GDM1 (cell line): ENCODE results near the gene MPIG6B.

Experiments
- DNase-seq: peaks from one replicate; lab custom pipeline; 2025; lab: John Stamatoyannopoulos, UW

The MPIG6B gene

GRCh38 chr6:31722173-31722572, 1.0 kb upstream of the MPIG6B start:
- no peak for DNase-seq

DNA sequence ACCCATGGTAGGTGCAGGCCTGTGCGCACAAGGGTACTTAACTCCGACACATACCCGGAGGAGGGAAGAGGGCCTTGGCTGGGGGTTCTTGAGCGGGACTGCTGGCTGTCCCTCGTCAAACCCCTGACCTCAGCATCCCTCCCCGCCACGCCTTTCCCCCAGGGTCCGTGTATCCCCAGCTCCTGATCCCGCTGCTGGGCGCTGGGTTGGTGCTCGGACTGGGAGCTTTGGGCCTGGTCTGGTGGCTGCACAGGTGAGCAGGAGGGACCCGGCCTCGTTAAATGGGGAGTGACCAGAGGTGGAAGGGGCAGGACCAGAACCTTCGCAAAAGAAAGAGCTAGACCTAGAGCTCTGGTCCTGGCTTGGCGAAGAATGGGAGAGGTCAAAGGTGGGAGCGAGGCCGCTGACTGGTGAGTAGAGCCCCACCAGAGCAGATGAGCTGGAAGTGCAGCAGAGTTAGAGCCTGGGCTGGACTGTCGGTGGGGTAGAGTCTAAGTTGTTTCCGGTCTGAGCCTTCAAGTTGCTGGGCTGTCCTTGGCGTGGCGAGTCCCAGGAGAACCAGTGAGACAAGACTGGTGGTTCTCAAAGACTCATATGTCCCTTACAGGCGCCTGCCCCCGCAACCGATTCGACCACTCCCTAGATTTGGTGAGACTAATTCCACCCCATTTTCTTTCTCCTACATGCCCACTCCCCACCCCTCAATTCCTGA, 963 bp downstream of the MPIG6B start:
- no peak for DNase-seq

- DNase-seq = peak; percentile 29
These were observed 2.6 kb downstream of the MPIG6B start for GRCh38 chr6:31725502-31726350.

- DNase-seq = peak; percentile 70
These were observed 4.0 kb downstream of the MPIG6B start for GRCh38 chr6:31727034-31727716.

DNA sequence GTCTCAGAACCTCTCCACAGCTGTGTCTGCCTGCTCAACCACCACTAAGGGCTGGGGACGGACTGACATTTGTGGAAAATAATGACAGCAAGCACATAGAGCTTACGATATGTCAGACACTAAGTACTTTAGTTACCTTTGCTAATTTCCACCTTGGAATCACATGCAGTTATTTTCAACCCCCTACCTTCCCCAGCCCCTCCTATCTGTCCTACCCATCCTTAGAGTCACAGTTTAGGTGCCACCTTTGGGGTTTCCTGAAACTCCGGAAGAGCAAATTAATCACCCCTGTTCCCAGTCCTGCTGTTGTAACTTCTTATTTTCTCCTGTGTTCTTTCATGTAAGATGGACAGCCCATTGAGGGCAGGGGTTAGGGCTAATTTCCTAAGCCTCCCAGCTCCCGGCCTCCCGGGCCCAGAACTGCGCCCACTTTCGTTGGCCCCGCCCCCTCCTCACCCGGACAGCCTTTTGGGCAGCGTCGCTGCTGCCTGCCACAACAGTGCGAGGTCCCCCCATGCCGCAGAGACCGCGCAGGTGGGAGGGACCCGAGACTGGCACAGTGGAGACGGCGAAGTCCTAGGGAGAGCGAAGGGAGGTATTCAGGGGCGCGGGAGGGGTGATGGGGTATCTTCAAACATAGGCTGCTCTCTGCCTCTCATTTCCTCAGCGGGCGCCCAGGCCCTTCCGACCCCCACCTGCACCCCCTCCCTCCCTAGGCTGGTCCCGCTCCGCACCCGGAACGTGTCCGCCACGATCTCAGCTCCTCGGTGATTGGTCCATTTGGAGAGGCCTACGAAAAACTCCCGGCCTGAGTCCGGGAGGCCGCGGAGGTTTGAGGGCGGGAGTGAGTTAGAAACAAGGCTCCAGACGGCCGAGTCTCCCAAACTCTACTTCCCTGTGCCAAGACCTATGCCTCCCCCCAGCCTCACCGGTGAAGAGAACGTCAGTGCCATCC, 4.8 kb downstream of the MPIG6B start:
- no peak for DNase-seq

GRCh38 chr6:31728767-31729514, 5.8 kb downstream of the MPIG6B start, which contains the start of gene DDAH2:
DDAH2 (minus strand) TSS chr6:31729299; CDS start chr6:31729161, 138 bp downstream.
- DNase-seq = no peak

DNA sequence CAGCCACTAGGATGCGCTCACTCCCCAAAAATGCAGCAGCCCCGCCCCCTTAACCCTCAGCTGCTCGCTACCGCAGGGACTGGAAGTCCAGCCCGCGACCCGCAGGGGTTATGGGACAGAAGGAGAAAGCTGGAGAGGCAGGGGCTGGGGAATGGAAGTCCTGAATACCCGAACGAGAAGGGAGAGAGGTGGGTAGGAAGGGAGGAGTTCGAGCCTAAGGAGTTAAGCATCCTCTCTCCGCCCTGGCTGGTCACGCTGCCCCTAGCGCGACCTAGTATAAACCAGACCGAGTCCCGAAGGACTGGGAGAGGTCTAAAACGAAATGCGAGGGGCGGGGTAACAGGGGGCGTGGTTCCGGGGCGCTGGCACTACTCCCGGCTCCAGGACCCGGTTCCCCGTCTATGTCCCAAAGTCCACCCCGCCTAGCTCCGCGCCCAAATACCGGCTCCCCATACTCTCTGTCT, 6.4 kb downstream of the MPIG6B start:
- DNase-seq = peak; percentile 78

GRCh38 chr6:31729979-31730630, 6.9 kb downstream of the MPIG6B start:
- peak; percentile 82 for DNase-seq

DNA sequence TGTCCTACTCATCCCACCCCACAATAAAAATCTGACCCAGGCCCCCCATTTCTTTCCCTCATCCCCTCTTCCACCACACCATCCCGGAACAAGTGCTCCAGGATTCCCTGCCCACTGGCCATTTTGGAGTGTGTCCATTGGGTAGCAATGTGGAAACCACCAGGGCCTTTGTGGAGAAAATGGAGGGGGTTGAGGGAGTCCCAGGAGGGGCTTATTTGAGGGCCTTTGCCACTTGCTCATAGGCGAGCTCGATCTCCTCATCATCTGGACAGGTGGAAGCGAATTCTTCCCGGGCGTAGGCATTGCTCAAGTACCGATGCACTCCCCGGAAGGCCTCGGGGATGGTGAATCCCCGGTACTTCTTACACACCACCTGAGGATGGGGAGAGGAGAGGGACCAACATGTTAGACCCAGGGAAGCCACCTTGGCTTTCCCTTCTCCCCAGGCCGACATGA, 7.5 kb downstream of the MPIG6B start:
- DNase-seq = no peak

DNA sequence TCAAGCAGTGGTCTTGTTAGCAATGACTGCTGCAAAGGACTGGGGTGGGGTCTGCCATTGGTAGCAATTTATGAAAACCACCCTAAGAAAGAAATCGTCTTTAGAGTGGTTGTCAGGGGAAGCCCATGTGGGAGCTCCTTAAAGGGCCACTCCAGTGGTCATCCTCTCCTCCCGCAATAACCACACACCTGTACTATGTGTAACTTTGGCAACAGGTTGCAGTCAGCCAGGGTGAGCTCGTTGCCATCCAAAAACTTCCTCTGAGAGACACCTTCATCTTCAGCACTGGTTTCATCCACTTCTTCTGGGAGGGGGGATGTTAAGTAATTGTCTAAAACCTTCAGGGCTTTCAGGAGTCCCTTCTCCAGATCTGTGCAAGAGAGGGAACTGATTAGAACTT, 8.9 kb downstream of the MPIG6B start:
- DNase-seq = no peak

DNA sequence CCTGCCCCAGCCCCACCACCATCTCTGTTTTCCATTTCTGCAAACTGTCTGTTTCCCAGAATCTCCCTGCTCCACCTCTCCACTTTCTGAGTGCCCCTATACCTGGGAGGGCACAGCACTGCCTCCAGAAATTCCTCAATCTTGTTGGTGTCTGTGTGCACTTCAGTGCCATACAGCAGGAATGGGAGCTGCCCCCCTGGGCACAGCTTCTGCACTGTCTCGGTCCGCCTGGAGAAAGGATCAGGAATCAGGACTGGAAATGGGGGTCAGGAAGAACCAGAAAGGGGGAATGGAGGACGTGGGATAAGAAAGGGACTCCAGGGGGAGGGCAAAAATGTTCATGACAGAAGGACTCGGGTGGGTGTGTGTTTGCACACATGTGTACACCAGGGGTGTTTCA, 10.6 kb downstream of the MPIG6B start:
- no peak for DNase-seq

DNA sequence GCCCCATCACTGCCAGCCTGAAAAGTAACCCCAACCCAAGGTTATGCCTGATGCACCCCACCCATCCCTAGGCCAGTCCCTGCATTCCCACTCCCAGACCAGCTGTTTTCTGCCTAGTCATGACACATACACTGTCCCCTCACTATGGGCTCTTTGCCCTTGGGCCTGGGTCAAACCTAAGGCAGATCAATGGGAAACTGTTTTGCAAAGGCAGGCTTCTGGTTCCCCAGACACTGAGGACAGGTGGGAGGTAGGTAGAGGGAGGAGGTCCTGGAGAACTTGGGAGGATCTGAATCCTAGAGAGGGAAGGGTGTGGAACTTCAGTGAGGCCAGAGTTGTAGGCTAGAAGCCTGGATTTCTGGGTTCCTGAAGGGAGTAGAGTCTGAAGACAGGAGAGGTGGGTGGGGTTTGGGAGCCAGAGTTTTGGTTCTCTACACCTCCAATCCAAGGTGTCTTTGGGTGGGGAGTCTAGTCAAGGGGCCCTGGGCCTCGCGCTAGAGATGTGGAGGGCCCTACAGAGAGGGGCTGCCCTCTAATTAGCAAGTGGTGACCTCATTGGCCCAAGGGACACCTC, 11.2 kb downstream of the MPIG6B start:
- no peak for DNase-seq

DNA sequence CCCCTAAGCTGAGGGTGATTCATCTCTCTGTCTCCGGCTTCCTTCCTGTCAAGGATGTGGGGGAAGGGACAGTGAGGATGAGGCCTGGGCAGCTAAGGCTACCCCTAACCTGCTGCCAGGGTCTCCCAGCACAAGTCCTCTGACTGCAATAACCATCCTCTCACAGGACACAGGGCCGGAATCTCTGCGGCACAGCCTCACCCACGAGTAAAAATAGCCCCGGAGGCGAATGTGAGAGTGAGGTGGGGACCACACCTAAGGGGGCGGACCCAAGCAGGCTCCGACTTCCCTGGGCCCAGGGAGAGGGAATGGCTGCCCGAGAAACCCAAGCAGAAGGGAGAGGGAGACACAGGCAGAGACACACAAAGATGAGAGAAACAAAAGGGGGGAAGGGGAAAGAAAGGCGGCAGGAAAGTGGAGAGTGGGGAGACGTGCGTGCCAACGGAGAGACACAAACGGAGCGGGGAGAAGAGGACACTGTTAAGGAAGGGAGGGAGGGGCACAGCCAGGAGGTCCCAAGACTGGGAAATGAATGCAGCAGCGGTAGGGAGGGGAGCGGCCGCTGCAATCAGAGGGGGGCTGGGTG, 11.7 kb downstream of the MPIG6B start:
- DNase-seq = peak; percentile 72

- DNase-seq = peak; percentile 84
These were observed 13.0 kb downstream of the MPIG6B start, which contains the start of gene CLIC1 for GRCh38 chr6:31736021-31736767. CLIC1 (minus strand) TSS chr6:31736530; CDS start chr6:31736300, 230 bp downstream.

- DNase-seq = no peak
These were observed 13.7 kb downstream of the MPIG6B start for GRCh38 chr6:31736768-31737314.

GRCh38 chr6:31737315-31737990, 14.3 kb downstream of the MPIG6B start:
- DNase-seq = peak; percentile 88
